ENCODE data around the gene SPATA18. TPM values are rescaled to one million over a fixed set of nuclear protein-coding genes. Genes with fewer than 3 reads are reported as not detected.
A peak's percentile ranks its signal among the peaks of the same experiment; 100 is the strongest.

The SPATA18 gene
- total RNA-seq, 4 donors from 2014 or later = 8.5 to 31.8 (median 11.8) TPM

- no peak for DNase-seq (ENCODE audit: low spot score in 2 of 2)
- TF ChIP-seq POLR2A (IDR thresholded peaks at IDR 0.05) = no peak
- intact Hi-C loops (cut with DNase I; ENCODE audit: low total_unique reads) = no loop called here
- no peak overlapping the region for H3K4me3 ChIP-seq (ENCODE audit: low read depth, poor library complexity, severe bottlenecking)
Observed at GRCh38 chr4:52102587-52102986, 51.5 kb downstream of the SPATA18 start.

GRCh38 chr4:52103319-52103718, 52.2 kb downstream of the SPATA18 start:
- WGBS, 2 donors = 36 to 44% methylated on average over 1 of the region's 1 CpG

GRCh38 chr4:52105276-52105675, 54.2 kb downstream of the SPATA18 start:
- H3K4me3 ChIP-seq (ENCODE audit: low read depth, poor library complexity, severe bottlenecking) = no peak overlapping the region
- no peak for TF ChIP-seq CTCF (IDR thresholded peaks at IDR 0.05)
- TF ChIP-seq POLR2A (IDR thresholded peaks at IDR 0.05) = no peak
- DNase-seq (ENCODE audit: low spot score in 2 of 2) = no peak
- intact Hi-C loops (cut with DNase I; ENCODE audit: low total_unique reads) = no loop called here
- whole genome bisulfite sequencing, 2 donors = 89 to 91% methylated on average over 5 of the region's 5 CpGs

More at GRCh38 chr4:52103319-52103718, 52.2 kb downstream of the SPATA18 start:
- DNase-seq (ENCODE audit: low spot score in 2 of 2) = no peak
- intact Hi-C loops (cut with DNase I; ENCODE audit: low total_unique reads) = no loop called here
- no peak for TF ChIP-seq CTCF (IDR thresholded peaks at IDR 0.05)
- no peak for TF ChIP-seq POLR2A (IDR thresholded peaks at IDR 0.05)
- no peak overlapping the region for H3K4me3 ChIP-seq (ENCODE audit: low read depth, poor library complexity, severe bottlenecking)

- WGBS, 2 donors = 29 to 33% methylated on average over 1 of the region's 1 CpG
- DNase-seq (ENCODE audit: low spot score in 2 of 2) = no peak
- TF ChIP-seq CTCF (IDR thresholded peaks at IDR 0.05) (no peak), POLR2A (IDR thresholded peaks at IDR 0.05) (no peak)
- H3K4me3 ChIP-seq (ENCODE audit: low read depth, poor library complexity, severe bottlenecking) = no peak overlapping the region
- intact Hi-C loops (cut with DNase I; ENCODE audit: low total_unique reads) = no loop called here
Observed at GRCh38 chr4:52106191-52106590, 55.1 kb downstream of the SPATA18 start.

GRCh38 chr4:52106660-52107059, 55.6 kb downstream of the SPATA18 start:
- peak in 1 of 2 donors; percentile 25 for DNase-seq (ENCODE audit: low spot score in 2 of 2)
- H3K4me3 ChIP-seq (ENCODE audit: low read depth, poor library complexity, severe bottlenecking) = no peak overlapping the region
- intact Hi-C loops (cut with DNase I; ENCODE audit: low total_unique reads) = no loop called here
- TF ChIP-seq CTCF (IDR thresholded peaks at IDR 0.05) = no peak
- no peak for TF ChIP-seq POLR2A (IDR thresholded peaks at IDR 0.05)
- 27 to 34% methylated on average over 5 of the region's 5 CpGs for WGBS, 2 donors

DNA sequence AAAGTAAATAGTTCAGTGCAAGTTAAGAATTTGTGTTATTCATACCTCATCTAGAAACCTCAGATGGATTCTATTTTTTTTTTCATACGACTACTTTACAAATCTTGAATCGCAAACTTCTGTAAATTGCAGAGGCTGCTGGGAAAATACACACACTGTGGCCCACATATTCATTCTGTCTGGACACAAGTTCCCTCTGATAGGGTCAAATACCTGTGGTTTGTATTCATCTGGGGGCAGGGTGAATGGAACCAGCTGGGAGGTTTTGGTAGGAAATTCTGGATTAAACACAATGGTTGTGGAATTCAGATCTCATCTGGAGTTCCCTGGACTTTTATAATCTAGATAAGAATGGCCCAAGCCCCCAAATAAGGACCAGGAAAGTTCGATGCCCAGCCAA, 56.2 kb downstream of the SPATA18 start:
- 78 to 79% methylated on average over 3 of the region's 3 CpGs for WGBS, 2 donors
- intact Hi-C loops (cut with DNase I; ENCODE audit: low total_unique reads) = no loop called here

More for the DNA sequence above, 56.2 kb downstream of the SPATA18 start:
- no peak for DNase-seq (ENCODE audit: low spot score in 2 of 2)
- TF ChIP-seq CTCF (IDR thresholded peaks at IDR 0.05) (no peak), POLR2A (IDR thresholded peaks at IDR 0.05) (no peak)
- H3K4me3 ChIP-seq (ENCODE audit: low read depth, poor library complexity, severe bottlenecking) = no peak overlapping the region
